Adrenal gland (tissue), 5 donors: ENCODE measurements around the gene KIT.

Experiments
- CTCF ChIP-seq, 6 experiments: fragments of 450-650 bp in 4 of 6; fragments of 200-600 bp in 2 of 6; sonication (generic) in 1 of 6; IDR thresholded peaks; 1 replicate in 5 of 6; 2 replicates in 1 of 6; pipeline versions ENCODE4 v1.5.1 to v1.8.0; 2016 to 2021; ENCODE audit warnings: antibody characterized with exemption in 6 of 6, mild to moderate bottlenecking in 2 of 6, moderate library complexity in 1 of 6
- POLR2A ChIP-seq, 2 donors: fragments of 450-650 bp; IDR thresholded peaks; one replicate each; pipeline ENCODE4 v1.6.1; 2017; ENCODE audit warnings: antibody characterized with exemption in 2 of 2, mild to moderate bottlenecking in 2 of 2, moderate library complexity in 1 of 2
- donor health status: DM: no; HTN: no; CAD: no.

- TF ChIP-seq CTCF (IDR thresholded peaks at IDR 0.05) (no peak), POLR2A (IDR thresholded peaks at IDR 0.05) (no peak)
Observed at GRCh38 chr4:54745031-54745770, 87.4 kb downstream of the KIT start.
